SKM-1 (cell line): ENCODE results near the gene LIME1.
"Not testable (repeated sequence)": the region's sequence is repeated elsewhere in the genome, so short reads cannot be mapped to it uniquely, and the experiment has no call there.

Source experiments
- DNase-seq: peaks from one replicate; lab custom pipeline; 2025; ENCODE audit not compliant: unreplicated experiment; lab: John Stamatoyannopoulos, UW

Gene LIME1

GRCh38 chr20:63707558-63708300, 28.7 kb upstream of the LIME1 start, which contains the start of the genes ARFRP1 and ZGPAT:
Gene ARFRP1, minus strand, starts transcription at chr20:63707976. Its CDS starts 885 bp downstream, at chr20:63707091.
Gene ZGPAT, plus strand, starts transcription at chr20:63708039. Its CDS starts 542 bp downstream, at chr20:63708581.
- DNase-seq: peak; percentile 76

- no peak for DNase-seq
Measured at GRCh38 chr20:63708301-63709148, 27.9 kb upstream of the LIME1 start.

DNA sequence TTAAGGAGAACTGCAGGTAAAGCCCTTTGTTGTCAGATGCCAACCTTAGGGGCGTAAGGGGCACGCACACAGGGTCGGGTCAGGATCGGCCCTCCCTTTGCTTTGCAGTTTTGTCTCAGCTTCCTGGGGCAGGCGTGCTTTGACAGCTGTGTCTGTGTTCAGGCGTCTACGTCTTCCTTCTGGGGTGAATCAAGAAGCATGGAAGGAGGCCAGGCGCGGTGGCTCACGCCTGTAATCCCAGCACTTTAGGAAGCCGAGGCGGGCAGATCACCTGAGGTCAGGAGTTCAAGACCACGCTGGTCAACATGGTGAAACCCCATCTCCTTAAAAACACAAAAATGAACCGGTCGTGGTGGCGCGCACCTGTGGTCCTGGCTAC, 27.3 kb upstream of the LIME1 start:
- DNase-seq: no peak

- DNase-seq: no peak
Measured at GRCh38 chr20:63711085-63711645, 25.3 kb upstream of the LIME1 start.

DNA sequence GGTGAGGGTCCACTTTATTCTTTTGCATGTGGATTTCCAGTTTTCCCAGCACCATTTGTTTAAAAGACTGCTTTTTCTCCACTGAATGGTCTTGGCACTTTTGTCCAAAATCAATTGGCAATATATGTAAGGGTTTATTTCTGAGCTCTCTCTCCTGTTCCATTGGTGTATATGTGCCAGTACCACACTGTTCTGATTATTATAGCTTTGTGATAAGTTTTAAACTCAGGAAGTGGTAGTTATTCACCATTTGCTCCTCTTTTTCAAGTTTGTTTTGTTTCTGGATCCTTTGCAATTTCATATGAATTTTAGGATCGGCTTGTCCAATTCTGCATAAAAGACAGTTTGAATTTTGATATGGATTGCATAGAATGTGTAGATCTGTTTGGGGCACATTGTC, 24.3 kb upstream of the LIME1 start:
- DNase-seq: no peak

DNA sequence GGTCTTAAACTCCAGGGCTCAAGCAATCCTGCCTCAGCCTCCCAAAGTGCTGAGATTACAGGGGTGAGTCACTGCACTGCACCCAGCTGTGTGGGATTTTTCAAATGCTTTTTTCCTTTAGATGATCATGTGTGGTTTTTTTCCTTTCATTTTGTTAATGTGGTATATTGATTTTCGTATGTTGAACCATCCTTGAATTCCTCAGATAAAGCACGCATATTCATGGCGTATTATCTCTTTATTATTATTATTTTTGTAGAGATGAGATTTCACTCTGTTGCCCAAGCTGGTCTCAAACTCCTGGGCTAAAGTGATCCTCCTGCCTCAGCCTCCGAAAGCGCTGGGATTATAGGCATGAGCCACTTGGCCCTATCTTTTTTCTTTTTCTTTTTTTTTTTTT, 21.6 kb upstream of the LIME1 start:
- DNase-seq: no peak

GRCh38 chr20:63718996-63719395, 17.5 kb upstream of the LIME1 start:
- no peak for DNase-seq

GRCh38 chr20:63722967-63723622, 13.4 kb upstream of the LIME1 start:
- DNase-seq: not testable (repeated sequence)

DNA sequence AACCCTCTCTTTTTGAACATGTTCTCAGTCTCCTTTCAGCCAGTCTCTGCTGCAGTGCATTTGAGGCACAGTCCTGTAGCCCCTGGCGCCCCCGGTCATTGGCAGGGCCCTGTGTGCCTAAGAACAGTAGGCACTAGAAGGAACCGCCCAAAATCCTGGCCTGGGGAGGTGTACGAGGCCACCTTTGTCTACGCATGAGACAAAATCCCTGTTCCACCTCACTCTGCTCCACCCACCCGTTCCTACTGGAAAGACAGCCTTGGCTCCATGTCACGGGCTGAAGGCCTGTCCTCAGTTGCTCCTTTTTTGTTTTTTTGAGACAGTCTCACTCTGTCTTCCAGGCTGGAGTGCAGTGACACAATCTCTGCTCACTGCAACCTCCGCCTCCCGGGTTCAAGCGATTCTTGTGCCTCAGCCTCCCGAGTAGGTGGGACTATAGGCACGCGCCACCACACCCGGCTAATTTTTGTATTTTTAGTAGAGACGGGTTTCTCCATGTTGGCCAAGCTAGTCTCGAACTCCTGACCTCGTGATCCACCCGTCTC, 6.2 kb upstream of the LIME1 start:
- not testable (repeated sequence) for DNase-seq

DNA sequence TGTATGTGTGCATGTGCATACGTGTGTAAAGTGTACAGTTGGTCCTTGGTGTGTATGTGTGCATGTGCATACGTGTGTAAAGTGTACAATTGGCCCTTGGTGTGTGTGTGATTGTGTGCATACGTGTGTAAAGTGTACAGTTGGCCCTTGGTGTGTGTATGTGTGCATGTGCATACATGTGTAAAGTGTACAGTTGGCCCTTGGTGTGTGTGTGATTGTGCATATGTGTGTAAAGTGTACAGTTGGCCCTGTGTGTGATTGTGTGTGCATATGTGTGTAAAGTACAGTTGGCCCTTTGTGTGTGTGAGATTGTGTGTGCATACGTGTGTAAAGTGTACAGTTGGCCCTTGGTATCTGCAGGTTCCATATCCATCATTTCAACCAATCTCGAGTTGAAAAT, 5.1 kb upstream of the LIME1 start:
- DNase-seq: no peak

DNA sequence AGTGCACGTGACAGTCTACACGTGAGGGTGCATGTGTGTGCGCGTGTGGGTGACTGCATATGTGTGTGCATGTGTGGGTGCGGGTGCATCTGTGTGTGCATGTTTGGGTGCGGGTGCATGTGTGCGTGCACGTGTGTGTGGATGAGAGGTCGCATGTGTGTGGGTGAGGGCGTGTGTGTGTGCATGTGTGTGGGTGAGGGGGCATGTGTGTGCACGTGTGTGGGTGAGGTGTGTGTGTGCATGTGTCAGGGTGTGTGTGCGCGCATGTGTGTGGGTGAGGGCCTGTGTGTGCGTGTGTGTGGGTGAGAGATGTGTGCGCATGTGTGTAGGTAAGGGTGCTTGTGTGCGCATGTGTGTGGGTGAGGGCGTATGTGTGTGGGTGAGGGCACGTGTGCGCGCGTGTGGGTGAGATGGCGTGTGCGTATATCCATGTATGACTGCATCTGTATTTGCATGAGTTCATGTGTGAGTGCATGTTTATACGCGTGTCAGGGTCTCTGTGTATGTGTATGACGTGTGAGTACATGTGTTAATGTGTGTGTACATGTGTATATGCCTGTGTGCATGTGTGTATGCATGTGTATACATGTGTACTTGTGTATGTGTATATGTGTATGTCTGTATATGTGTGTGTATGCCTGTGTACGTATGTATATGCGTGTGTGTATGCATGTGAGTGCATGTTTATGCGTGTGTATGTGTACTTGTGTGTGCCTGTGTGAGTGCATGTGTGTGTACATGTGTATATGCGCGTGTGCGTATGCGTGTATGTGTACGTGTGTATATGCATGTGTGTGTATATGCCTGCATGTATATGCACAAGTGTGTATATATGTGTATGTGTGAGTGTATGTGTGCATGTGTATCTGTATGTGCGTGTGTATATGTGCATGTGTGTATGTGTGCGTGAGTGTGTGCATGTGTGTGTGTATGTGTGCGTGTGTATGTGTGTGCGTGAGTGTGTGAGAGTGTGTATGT, 4.1 kb upstream of the LIME1 start:
- no peak for DNase-seq

GRCh38 chr20:63733117-63733516, 3.3 kb upstream of the LIME1 start:
- no peak for DNase-seq

DNA sequence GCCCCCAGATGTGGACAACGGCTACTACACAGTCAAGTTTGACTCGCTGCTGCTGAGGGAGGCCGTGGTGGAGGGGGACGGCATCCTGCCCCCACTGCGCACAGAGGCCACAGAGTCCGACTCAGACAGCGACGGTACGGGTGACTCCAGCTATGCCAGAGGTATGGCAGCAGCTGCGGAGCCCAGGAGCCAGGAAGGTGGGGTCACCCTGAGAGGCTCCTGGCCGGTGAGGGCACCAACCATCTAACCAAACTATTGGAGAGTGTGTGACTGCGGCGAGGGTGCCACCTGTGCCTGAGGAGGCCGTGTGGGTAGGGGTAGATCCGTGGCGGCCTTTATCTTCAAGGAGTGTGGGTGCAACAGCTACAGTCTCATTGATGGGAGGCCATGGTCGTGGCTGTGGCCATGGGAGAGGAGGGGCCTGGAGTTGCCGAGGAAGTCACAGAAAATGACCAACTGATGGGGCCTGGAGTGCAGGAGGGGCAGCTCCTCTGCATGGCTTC, 2.8 kb upstream of the LIME1 start:
- no peak for DNase-seq

- DNase-seq: no peak
Measured at GRCh38 chr20:63734111-63734945, 2.1 kb upstream of the LIME1 start.

DNA sequence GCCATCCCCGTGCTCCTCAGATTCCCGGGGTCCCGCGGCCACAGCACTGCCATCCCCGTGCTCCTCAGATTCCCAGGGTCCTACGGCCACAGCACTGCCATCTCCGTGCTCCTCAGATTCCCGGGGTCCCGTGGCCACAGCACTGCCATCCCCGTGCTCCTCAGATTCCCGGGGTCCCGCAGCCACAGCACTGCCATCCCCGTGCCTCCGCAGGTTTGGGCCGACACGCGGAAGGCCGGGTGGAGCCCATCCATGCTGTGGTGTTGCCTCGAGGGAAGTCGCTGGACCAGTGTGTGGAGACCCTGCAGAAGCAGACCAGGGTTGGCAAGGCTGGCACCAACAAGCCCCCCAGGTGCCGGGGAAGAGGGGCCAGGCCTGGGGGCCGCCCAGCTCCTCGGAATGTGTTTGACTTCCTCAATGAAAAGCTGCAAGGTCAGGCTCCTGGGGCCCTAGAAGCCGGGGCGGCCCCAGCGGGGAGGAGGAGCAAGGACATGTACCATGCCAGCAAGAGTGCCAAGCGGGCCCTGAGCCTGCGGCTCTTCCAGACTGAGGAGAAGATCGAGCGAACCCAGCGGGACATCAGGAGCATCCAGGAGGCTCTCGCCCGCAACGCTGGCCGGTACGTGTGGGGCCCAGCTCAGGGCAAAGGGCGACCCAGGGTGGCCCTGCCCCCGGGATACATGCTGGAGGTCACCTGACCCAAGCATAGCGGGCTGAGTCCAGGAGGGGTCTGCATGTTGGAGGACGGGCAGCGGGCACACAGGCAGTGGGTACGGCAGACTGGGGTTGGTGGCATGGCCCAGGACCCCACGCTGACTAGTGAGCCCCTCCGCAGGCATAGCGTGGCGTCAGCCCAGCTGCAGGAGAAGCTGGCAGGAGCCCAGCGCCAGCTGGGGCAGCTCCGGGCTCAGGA, 1.3 kb upstream of the LIME1 start:
- DNase-seq: no peak

DNA sequence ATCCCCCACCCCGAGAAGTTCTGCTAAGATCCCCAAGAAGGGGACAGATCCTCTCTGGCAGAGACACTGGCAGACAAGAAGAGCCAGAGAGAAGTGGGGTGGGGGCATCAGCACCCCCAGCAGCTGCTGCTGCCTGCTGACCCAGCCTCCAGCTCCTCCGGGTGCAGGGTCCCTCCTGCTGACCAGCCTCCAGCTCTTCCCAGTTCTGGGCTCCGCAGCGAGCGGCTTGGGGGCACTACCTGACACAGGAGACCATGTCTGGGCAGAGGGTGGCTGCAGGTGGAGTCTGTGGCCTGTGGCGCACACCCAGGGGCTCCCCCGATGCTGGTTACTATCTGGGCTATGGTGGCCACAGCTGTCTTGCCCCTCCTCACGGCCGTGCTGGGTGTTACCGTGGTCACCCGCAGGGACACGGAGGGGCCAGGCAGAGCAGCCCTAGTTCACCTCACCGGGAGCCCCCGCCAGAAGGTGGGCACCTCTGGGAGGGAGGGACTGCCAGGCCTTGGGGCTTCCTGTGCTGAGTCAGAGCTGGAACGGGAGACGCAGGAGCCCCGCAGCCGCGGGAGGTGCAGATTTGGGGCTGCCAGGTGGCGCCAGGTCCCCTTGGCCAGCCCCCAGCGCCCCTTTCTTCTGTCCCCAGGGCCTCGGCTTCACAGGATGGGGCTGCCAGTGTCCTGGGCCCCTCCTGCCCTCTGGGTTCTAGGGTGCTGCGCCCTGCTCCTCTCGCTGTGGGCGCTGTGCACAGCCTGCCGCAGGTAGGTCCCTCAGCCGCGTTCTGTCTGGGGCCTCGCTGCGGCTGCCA, 630 bp downstream of the LIME1 start:
- no peak for DNase-seq

- no peak for DNase-seq
Measured at GRCh38 chr20:63737695-63737944, 1.2 kb downstream of the LIME1 start.
